Hematopoietic multipotent progenitor cell treated with erythropoietin and hydrocortisone succinate and interleukin-3 and kit ligand, for 8 days (in vitro differentiated cells): Measurements from ENCODE around the gene RTN4RL2.
"Not testable (repeated sequence)": the region's sequence is repeated elsewhere in the genome, so short reads cannot be mapped to it uniquely, and the experiment has no call there.

Source experiments
- DNase-seq: peaks from one replicate; pipeline ENCODE4 v3.0.0-alpha.2; 2015

RTN4RL2 gene

GRCh38 chr11:57434640-57435546, 25.4 kb upstream of the RTN4RL2 start:
- DNase-seq = no peak

- DNase-seq = no peak
Observed at GRCh38 chr11:57436031-57436430, 24.3 kb upstream of the RTN4RL2 start.

GRCh38 chr11:57438345-57439285, 21.7 kb upstream of the RTN4RL2 start:
- no peak for DNase-seq

GRCh38 chr11:57439786-57440185, 20.5 kb upstream of the RTN4RL2 start:
- no peak for DNase-seq

- DNase-seq = no peak
Observed at GRCh38 chr11:57440744-57441414, 19.4 kb upstream of the RTN4RL2 start.

- peak; percentile 80 for DNase-seq
Observed at GRCh38 chr11:57444362-57445121, 15.8 kb upstream of the RTN4RL2 start.

- DNase-seq = not testable (repeated sequence)
Observed at GRCh38 chr11:57445122-57445394, 15.3 kb upstream of the RTN4RL2 start.

- no peak for DNase-seq
Observed at GRCh38 chr11:57446055-57446454, 14.3 kb upstream of the RTN4RL2 start.

- no peak for DNase-seq
Observed at GRCh38 chr11:57453543-57454177, 6.7 kb upstream of the RTN4RL2 start.

GRCh38 chr11:57456960-57457642, 3.2 kb upstream of the RTN4RL2 start:
- peak; percentile 80 for DNase-seq

- no peak for DNase-seq
Observed at GRCh38 chr11:57457643-57458023, 2.7 kb upstream of the RTN4RL2 start.

- no peak for DNase-seq
Observed at GRCh38 chr11:57458060-57458409, 2.3 kb upstream of the RTN4RL2 start.

- peak; percentile 60 for DNase-seq
Observed at GRCh38 chr11:57458410-57459163, 1.7 kb upstream of the RTN4RL2 start.

GRCh38 chr11:57459164-57460021, 935 bp upstream of the RTN4RL2 start:
- peak; percentile 41 for DNase-seq

GRCh38 chr11:57460758-57461749, 726 bp downstream of the RTN4RL2 start:
- DNase-seq = no peak

- DNase-seq = no peak
Observed at GRCh38 chr11:57461841-57462489, 1.6 kb downstream of the RTN4RL2 start.

GRCh38 chr11:57462597-57462996, 2.3 kb downstream of the RTN4RL2 start:
- no peak for DNase-seq
